ENCODE data around the gene PLPP1. TPM values are rescaled to one million over a fixed set of nuclear protein-coding genes. Genes with fewer than 3 reads are reported as not detected.

PLPP1 gene
- total and polyA plus RNA-seq, 2 of the 8 experiments (the other 6 are each of a cell fraction or from before 2014, with no cell fraction given) = 43.7 to 91.3 TPM

DNA sequence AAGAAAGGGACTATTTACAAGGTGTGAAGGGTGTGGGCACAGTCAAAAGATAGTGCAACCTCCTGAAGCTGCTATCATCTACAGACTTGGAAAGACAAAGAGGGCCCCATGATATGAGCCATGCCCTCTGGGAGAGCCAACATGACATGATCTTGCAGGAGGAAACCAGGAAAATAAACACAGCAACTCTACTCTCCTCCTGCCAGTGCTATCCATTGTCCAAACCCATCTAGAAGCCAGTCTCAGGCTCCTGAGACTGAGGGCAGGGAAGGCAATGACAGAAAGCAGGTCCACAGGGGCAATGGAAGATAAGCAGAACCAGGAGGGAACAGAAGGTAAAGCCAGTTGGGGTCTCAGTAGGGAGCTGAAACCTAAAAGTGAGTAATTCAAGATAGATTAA is 37.1 kb downstream of the PLPP1 start:
- Histone ChIP-seq H3K4ac (replicated peaks; ENCODE audit: insufficient read length, low read depth, low read length) (no peak overlapping the region), H2BK15ac (ENCODE audit: low read length) (no peak overlapping the region), H3K4me2 (ENCODE audit: insufficient read depth in 1 of 2, low read depth in 2 of 2, low read length in 2 of 2) (peak overlapping the region in 1 of 2 experiments; percentile 4; a peak in 1 of 4 replicates), H4K20me1 (replicated peaks in 1 of 2; ENCODE audit: control insufficient read depth in 1 of 2, insufficient read depth in 2 of 2, low read length in 2 of 2) (peaks cover 0 to 1% of the 10 kb centered on the region in 2 experiments), H3K27ac (ENCODE audit: low read depth, low read length) (peak overlapping the region; percentile 63; the same call in 1 of the 2 replicates), H3K23ac (ENCODE audit: insufficient read length) (no peak overlapping the region), H2BK20ac (ENCODE audit: low read length) (no peak overlapping the region), H3K18ac (ENCODE audit: extremely low read depth, low read length) (no peak overlapping the region), H2AK5ac (ENCODE audit: low read depth, low read length) (peak overlapping the region; percentile 59; the same call in 1 of the 2 replicates), H3K56ac (replicated peaks; ENCODE audit: insufficient read length, low read depth, low read length) (no peak overlapping the region), H4K8ac (ENCODE audit: extremely low read depth, insufficient read depth, low read length) (no peak overlapping the region), H3K27me3 (replicated peaks in 1 of 4; ENCODE audit: control insufficient read depth in 3 of 4, extremely low read depth in 1 of 4, insufficient read depth in 3 of 4, low read length in 3 of 4) (no peaks in the 10 kb centered on the region), H3K4me1 (replicated peaks in 1 of 4; ENCODE audit: control insufficient read depth in 3 of 4, insufficient read depth in 4 of 4, low read length in 3 of 4) (peaks cover 0 to 20% (median 11%) of the 10 kb centered on the region in 4 experiments; a peak in 5 of 7 replicates), H3K4me3 (ENCODE audit: extremely low read depth in 1 of 4, insufficient read depth in 2 of 4, low read depth in 3 of 4, low read length in 4 of 4) (no peak overlapping the region), H2AFZ (ENCODE audit: low read length) (no peak overlapping the region), H3K14ac (ENCODE audit: insufficient read length) (no peak overlapping the region), H3K79me2 (ENCODE audit: control insufficient read depth in 1 of 2, insufficient read depth in 2 of 2, low read length in 2 of 2) (peaks cover 8 to 97% of the 10 kb centered on the region in 2 experiments), H3K36me3 (ENCODE audit: control insufficient read depth in 2 of 4, insufficient read depth in 4 of 4, low read length in 3 of 4) (0 out of 8 replicates have a peak, but pooled peaks cover 0 to under 1% (median 0%) of the 10 kb centered on the region in 4 experiments), H2BK5ac (ENCODE audit: low read depth, low read length) (0 out of 2 replicates have a peak overlapping the region, but pooled peaks have one; percentile 4), H4K91ac (replicated peaks; ENCODE audit: insufficient read length, low read length) (no peak overlapping the region), H3K9me3 (ENCODE audit: insufficient read depth in 2 of 2, low read depth in 1 of 2, low read length in 1 of 2) (no peaks in the 10 kb centered on the region), H2BK120ac (replicated peaks; ENCODE audit: low read depth, low read length) (no peak overlapping the region), H3K23me2 (ENCODE audit: low read depth, low read length) (no peaks in the 10 kb centered on the region), H3K79me1 (ENCODE audit: low read depth, low read length) (peaks cover 7% of the 10 kb centered on the region), H4K5ac (ENCODE audit: insufficient read length, low read depth, low read length) (no peak overlapping the region), H2BK12ac (ENCODE audit: low read depth, low read length) (no peak overlapping the region), H3K9ac (replicated peaks in 1 of 4; ENCODE audit: extremely low read depth in 1 of 4, low read depth in 3 of 4, low read length in 3 of 4) (no peak overlapping the region)
- FAIRE-seq (no peak), DNase-seq (ENCODE audit: low read depth in 1 of 2, low spot score in 2 of 2) (no peak)
- CTCF ChIA-PET (ENCODE audit: partially characterized antibody) = interaction anchor here (0.6 to 1.2 kb wide), 4 partner anchors 30 to 70 kb away, joined by 3 to 4 read pairs (median 3); no protein-coding TSS in a partner anchor
- POLR2A ChIA-PET (ENCODE audit: partially characterized antibody) = no interaction called here

Data from H1 (cell line).